AG09319 (cell line): ENCODE results near the gene KCNJ18.
"Not testable (repeated sequence)": the region's sequence is repeated elsewhere in the genome, so short reads cannot be mapped to it uniquely, and the experiment has no call there.

ENCODE experiments used
- DNase-seq: peaks from one replicate; pipeline ENCODE4 v3.0.0-alpha.2; 2010; ENCODE audit warnings: low read depth; ENCODE audit errors: extremely low read depth
- CTCF ChIP-seq: IDR thresholded peaks from 2 replicates; pipeline ENCODE4 v1.5.1; 2011; ENCODE audit warnings: low read depth, mild to moderate bottlenecking, inconsistent platforms, low read length, moderate library complexity

Gene KCNJ18

GRCh38 chr17:21699573-21700236 lies 7.4 kb downstream of the KCNJ18 start:
- not testable (repeated sequence) for DNase-seq

GRCh38 chr17:21701090-21701489 lies 8.8 kb downstream of the KCNJ18 start:
- not testable (repeated sequence) for DNase-seq

GRCh38 chr17:21702029-21702428 lies 9.7 kb downstream of the KCNJ18 start:
- DNase-seq = not testable (repeated sequence)

GRCh38 chr17:21702521-21702920 lies 10.2 kb downstream of the KCNJ18 start:
- not testable (repeated sequence) for DNase-seq

- DNase-seq = not testable (repeated sequence)
Observed at GRCh38 chr17:21702940-21703640, 10.8 kb downstream of the KCNJ18 start.

- not testable (repeated sequence) for DNase-seq
Observed at GRCh38 chr17:21703891-21704872, 11.9 kb downstream of the KCNJ18 start.

GRCh38 chr17:21705021-21705601 lies 12.8 kb downstream of the KCNJ18 start:
- no peak for TF ChIP-seq CTCF
- DNase-seq = no peak

- DNase-seq = not testable (repeated sequence)
Observed at GRCh38 chr17:21705746-21706145, 13.4 kb downstream of the KCNJ18 start.

- not testable (repeated sequence) for DNase-seq
Observed at GRCh38 chr17:21706546-21706945, 14.2 kb downstream of the KCNJ18 start.

GRCh38 chr17:21707131-21707530 lies 14.8 kb downstream of the KCNJ18 start:
- DNase-seq = not testable (repeated sequence)

GRCh38 chr17:21707711-21708611 lies 15.6 kb downstream of the KCNJ18 start:
- DNase-seq = not testable (repeated sequence)

GRCh38 chr17:21708612-21709535 lies 16.6 kb downstream of the KCNJ18 start:
- DNase-seq = not testable (repeated sequence)

GRCh38 chr17:21709994-21710393 lies 17.7 kb downstream of the KCNJ18 start:
- not testable (repeated sequence) for DNase-seq

GRCh38 chr17:21710486-21710885 lies 18.2 kb downstream of the KCNJ18 start:
- DNase-seq = not testable (repeated sequence)
